Muscle layer of duodenum (tissue), 2 donors: ENCODE measurements around the gene DOCK8.
"Not testable (repeated sequence)": the region's sequence is repeated elsewhere in the genome, so short reads cannot be mapped to it uniquely, and the experiment has no call there.

Experiments
- H3K27ac ChIP-seq: one replicate; pipeline ENCODE4 v1.7.0; 2013; ENCODE audit warnings: mild to moderate bottlenecking, low read length
- H3K27me3 ChIP-seq: one replicate; pipeline ENCODE4 v1.7.0; 2013; ENCODE audit warnings: low read depth, mild to moderate bottlenecking, control low read depth, low read length
- H3K36me3 ChIP-seq, 2 donors: one replicate each; pipeline ENCODE4 v1.7.0; 2013; ENCODE audit warnings: low read length in 2 of 2, control low read depth in 1 of 2, mild to moderate bottlenecking in 1 of 2; ENCODE audit not compliant: insufficient read depth in 2 of 2, control insufficient read depth in 1 of 2
- H3K4me1 ChIP-seq, 2 donors: one replicate each; pipeline ENCODE4 v1.7.0; 2013; ENCODE audit warnings: low read length in 2 of 2, mild to moderate bottlenecking in 2 of 2, control low read depth in 1 of 2, moderate library complexity in 1 of 2; ENCODE audit not compliant: insufficient read depth in 2 of 2, control insufficient read depth in 1 of 2
- H3K4me3 ChIP-seq, 2 donors: one replicate each; pipeline ENCODE4 v1.7.0; 2013; ENCODE audit warnings: low read length in 2 of 2, low read depth in 1 of 2, mild to moderate bottlenecking in 1 of 2
- H3K9me3 ChIP-seq, 2 donors: one replicate each; pipeline ENCODE4 v1.7.0; 2013; ENCODE audit warnings: low read length in 2 of 2, control low read depth in 1 of 2, mild to moderate bottlenecking in 1 of 2; ENCODE audit not compliant: control insufficient read depth in 1 of 2
- donor health status: healthy.

Gene DOCK8

GRCh38 chr9:214648-215493 lies at the start of gene DOCK8:
TSS of gene DOCK8 (plus strand) at chr9:214865. CDS start at chr9:214977, 112 bp downstream.
- Histone ChIP-seq H3K27ac (peak within 1 kb of the TSS; percentile 48), H3K4me1 (no peaks in the 10 kb centered on the region), H3K4me3 (peak within 1 kb of the TSS; percentile 65 to 68), H3K9me3 (no peaks in the 10 kb centered on the region), H3K27me3 (no peaks in the 10 kb centered on the region), H3K36me3 (no peaks in the 10 kb centered on the region)

DNA sequence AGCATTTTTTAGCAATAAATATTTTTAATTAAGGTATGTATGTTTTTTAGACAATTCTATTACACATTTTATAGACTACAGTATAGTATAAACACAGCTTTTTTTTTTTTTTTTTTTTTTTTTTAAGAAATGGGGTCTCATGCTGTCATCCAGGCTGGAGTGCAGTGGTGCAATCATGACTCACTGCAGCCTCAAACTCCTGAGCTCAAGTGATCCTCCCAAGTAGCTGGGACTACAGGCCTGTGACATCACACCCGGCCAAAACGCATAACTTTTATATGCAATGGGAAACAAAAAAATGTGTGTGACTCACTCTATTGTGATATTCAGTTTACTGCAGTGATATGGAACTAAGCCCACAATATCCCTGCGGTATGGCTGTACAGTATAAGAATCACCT lies 44.9 kb upstream of the DOCK8 start:
- not testable (repeated sequence) for H3K27me3 ChIP-seq, H3K27ac ChIP-seq, H3K4me3 ChIP-seq, H3K36me3 ChIP-seq, H3K9me3 ChIP-seq, H3K4me1 ChIP-seq

GRCh38 chr9:178140-178825 lies 36.4 kb upstream of the DOCK8 start:
- not testable (repeated sequence) for H3K4me3 ChIP-seq, H3K27ac ChIP-seq, H3K9me3 ChIP-seq

GRCh38 chr9:178970-179383 lies 35.7 kb upstream of the DOCK8 start, which contains the start of gene ZNG1A:
TSS of gene ZNG1A (minus strand) at chr9:179056. CDS start at chr9:178969, 87 bp downstream.
- peak within 1 kb of the TSS in 1 of 2 donors; percentile 49 for H3K4me3 ChIP-seq
- not testable (repeated sequence) for H3K27ac ChIP-seq, H3K4me1 ChIP-seq, H3K27me3 ChIP-seq, H3K36me3 ChIP-seq, H3K9me3 ChIP-seq

More at GRCh38 chr9:178140-178825, 36.4 kb upstream of the DOCK8 start:
- H3K4me1 ChIP-seq, H3K36me3 ChIP-seq, H3K27me3 ChIP-seq: not testable (repeated sequence)

- H3K4me1 ChIP-seq, H3K27ac ChIP-seq, H3K36me3 ChIP-seq: not testable (repeated sequence)
These were observed 15.1 kb upstream of the DOCK8 start for GRCh38 chr9:199601-200000.

GRCh38 chr9:206481-206880 lies 8.2 kb upstream of the DOCK8 start:
- Histone ChIP-seq H3K27ac (no peak overlapping the region), H3K36me3 (no peaks in the 10 kb centered on the region), H3K27me3 (no peaks in the 10 kb centered on the region), H3K9me3 (no peaks in the 10 kb centered on the region), H3K4me1 (no peaks in the 10 kb centered on the region), H3K4me3 (no peak overlapping the region)

More at GRCh38 chr9:199601-200000, 15.1 kb upstream of the DOCK8 start:
- not testable (repeated sequence) for H3K27me3 ChIP-seq, H3K4me3 ChIP-seq, H3K9me3 ChIP-seq

GRCh38 chr9:209143-209758 lies 5.4 kb upstream of the DOCK8 start:
- H3K4me1 ChIP-seq: no peaks in the 10 kb centered on the region
- H3K27me3 ChIP-seq: no peaks in the 10 kb centered on the region
- no peak overlapping the region for H3K4me3 ChIP-seq
- H3K36me3 ChIP-seq: no peaks in the 10 kb centered on the region
- H3K9me3 ChIP-seq: no peaks in the 10 kb centered on the region
- H3K27ac ChIP-seq: no peak overlapping the region

- Histone ChIP-seq H3K27ac (no peak overlapping the region), H3K9me3 (no peaks in the 10 kb centered on the region), H3K36me3 (no peaks in the 10 kb centered on the region), H3K4me3 (no peak overlapping the region), H3K4me1 (no peaks in the 10 kb centered on the region), H3K27me3 (no peaks in the 10 kb centered on the region)
These were observed 3.6 kb upstream of the DOCK8 start for GRCh38 chr9:211036-211435.

DNA sequence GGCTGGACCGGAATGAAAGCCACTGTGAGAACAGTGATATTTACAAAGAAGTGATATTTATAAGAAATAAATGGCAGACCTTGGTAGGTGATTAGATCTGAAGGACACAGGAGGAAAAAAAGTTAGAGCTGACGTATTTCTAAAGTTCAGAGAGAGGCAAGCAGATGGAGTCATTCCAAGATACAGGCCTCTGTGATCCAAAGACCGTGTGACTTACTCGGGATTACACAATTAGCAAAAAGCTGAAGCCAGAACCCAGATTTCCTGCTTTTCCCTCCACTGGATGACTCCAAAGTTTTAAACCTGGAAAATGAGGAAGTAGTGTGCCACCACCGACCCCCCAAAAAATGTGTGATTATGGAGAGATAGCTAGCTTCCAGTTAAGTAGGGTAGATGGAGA lies 3.1 kb upstream of the DOCK8 start:
- Histone ChIP-seq H3K4me1 (no peaks in the 10 kb centered on the region), H3K27me3 (no peaks in the 10 kb centered on the region), H3K27ac (no peak overlapping the region)

GRCh38 chr9:212297-212696 lies 2.4 kb upstream of the DOCK8 start:
- Histone ChIP-seq H3K4me1 (no peaks in the 10 kb centered on the region), H3K36me3 (no peaks in the 10 kb centered on the region), H3K4me3 (no peak overlapping the region), H3K27me3 (no peaks in the 10 kb centered on the region), H3K27ac (peak overlapping the region; percentile 46), H3K9me3 (no peaks in the 10 kb centered on the region)

More for the DNA sequence above, 3.1 kb upstream of the DOCK8 start:
- Histone ChIP-seq H3K4me3 (no peak overlapping the region), H3K36me3 (no peaks in the 10 kb centered on the region), H3K9me3 (no peaks in the 10 kb centered on the region)

- not testable (repeated sequence) for H3K9me3 ChIP-seq, H3K27me3 ChIP-seq, H3K36me3 ChIP-seq, H3K4me1 ChIP-seq
- Histone ChIP-seq H3K27ac (peak overlapping the region; percentile 33), H3K4me3 (peak overlapping the region; percentile 17 to 68)
These were observed 764 bp upstream of the DOCK8 start for GRCh38 chr9:213901-214300.
